NCI-H2081 (cell line): ENCODE results near the gene CCDC12.
"Not testable (repeated sequence)": the region's sequence is repeated elsewhere in the genome, so short reads cannot be mapped to it uniquely, and the experiment has no call there.

Source experiments
- DNase-seq, 2 experiments: peaks; one replicate each; lab custom pipeline; 2025; lab: John Stamatoyannopoulos, UW

Gene CCDC12

DNA sequence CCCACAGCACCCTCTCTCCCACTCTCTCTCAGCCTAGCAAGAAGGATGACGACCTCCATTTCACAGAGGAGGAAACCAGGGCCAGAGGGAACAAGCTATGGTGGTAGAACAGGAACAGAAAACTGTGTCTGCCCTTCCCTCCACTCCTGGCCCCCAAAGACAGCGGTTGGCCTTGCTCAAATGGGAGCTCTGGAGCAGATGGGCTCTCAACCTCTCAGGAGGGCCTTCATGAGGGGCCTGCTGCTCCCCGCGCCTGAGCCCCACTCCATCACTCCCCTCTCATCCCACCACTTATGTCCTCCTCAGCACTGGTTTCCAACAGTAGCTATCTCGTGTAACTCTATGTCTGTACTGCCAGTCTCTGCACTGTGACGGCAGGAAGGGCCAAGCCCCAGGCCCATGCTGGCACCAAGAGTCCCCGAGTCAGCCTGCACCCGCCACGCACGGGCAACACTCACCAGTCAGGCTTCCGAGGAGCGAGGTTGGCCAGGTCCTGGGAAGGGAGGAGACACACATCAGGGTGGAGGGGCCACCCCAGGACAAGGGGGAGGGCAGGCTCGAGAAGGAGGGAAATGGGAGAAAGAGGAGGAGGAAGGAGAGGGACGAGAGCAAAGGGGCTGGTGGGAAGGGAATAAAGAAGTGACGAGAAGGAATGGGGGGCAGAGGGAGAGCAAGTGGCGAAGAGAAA, 53.5 kb downstream of the CCDC12 start:
- DNase-seq = no peak

- no peak for DNase-seq
Measured at GRCh38 chr3:46922426-46922825, 54.1 kb downstream of the CCDC12 start.

- DNase-seq = no peak
Measured at GRCh38 chr3:46921871-46922271, 54.7 kb downstream of the CCDC12 start.

- DNase-seq = no peak
Measured at GRCh38 chr3:46921041-46921440, 55.5 kb downstream of the CCDC12 start.

DNA sequence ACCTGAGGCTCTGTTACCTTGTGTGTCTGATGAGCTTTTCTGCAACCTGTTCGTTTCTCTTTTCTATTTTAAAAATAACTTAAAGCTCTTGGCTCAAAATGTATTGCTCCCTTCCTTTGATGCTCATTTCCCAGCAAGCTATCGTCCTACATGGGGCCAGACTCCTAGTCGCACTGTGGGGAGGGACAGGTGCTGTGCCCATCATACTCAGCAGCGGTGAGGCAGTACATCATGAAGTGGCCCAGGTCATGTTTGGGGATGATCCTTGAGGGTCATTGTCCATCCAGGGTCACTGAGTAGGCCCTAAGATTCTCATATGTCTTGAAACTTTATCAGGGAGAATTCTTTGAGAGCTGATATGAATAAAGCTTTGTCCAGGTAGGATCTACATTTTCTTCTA, 57.9 kb downstream of the CCDC12 start:
- DNase-seq = no peak

DNA sequence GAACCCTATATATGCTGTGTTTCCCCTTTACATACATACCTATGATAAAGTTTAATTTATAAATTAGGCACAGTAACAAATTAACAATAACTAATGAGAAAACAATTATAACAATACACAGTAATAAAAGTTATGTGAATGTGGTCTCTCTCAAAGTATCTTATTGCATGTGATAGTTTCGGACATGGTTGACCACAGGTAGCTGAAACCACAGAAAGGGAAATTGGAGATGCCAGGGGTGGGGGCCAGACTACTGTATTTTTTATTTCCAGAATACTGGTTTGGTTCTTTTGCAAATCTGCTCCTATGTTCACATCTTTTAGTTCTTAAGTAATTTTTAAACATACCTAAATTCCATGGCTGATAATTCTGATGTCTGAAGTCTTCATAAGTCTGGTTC, 58.3 kb downstream of the CCDC12 start:
- DNase-seq = no peak

DNA sequence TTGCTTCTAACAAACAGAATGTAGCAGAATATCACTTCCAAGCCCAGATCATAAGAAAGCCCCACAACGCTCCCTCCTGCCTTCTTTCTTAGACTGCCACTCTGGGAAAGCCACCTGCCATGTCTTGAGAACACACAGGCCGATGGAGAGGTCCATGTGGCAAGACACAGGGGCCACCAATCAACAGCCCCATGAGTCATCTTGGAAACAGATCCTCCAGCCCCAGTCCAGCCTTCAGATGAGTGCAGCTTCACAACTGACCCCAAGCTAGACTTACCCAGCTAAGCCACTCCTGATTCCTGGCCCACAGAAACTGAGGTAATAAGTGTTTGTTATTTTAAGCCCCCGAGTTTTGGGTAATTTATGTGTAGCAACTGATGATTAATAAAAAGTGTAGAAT, 59.3 kb downstream of the CCDC12 start:
- DNase-seq = no peak

- no peak for DNase-seq
Measured at GRCh38 chr3:46916799-46917198, 59.7 kb downstream of the CCDC12 start.

DNA sequence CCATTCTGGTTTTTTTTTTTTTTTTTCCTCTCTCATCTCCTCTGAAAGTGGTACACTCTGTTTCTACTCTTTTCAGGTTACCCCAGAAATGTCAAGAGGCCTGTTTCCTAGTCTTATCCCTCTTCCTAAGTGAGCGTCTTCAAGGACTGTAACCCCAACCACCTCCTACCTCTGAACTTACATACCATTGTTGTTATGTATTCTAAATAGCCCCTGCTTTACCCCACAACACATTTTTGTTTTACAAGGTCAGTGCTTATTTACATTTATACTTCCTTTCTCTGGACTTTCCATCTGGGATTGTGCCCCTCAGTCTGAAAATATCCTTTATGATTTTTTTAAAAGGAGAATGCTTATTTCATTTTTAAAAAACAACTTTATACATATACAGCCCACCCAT, 60.3 kb downstream of the CCDC12 start:
- DNase-seq = no peak

- no peak for DNase-seq
Measured at GRCh38 chr3:46915297-46915822, 61.2 kb downstream of the CCDC12 start.

GRCh38 chr3:46914849-46915248, 61.7 kb downstream of the CCDC12 start:
- no peak for DNase-seq

- DNase-seq = peak; percentile 77 to 91
Measured at GRCh38 chr3:46913644-46914043, 62.9 kb downstream of the CCDC12 start.

DNA sequence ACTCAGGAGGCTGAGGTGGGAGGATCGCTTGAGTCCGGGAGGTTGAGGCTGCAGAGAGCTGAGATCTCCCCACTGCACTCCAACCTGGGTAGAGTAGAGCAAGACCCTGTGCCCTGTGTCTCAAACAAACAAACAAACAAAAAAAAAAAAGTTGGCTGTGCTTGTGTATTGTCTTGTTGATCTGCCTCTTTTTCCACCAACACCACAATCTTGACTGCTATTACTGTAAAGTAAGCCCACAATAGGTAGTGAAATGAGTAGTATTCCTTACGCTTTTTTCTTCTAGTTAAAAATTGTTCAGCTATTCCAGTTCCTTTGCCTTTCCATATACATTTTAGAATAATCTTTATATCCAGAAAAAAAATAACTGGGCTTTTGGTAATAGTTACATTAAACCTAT, 63.6 kb downstream of the CCDC12 start:
- DNase-seq = no peak

DNA sequence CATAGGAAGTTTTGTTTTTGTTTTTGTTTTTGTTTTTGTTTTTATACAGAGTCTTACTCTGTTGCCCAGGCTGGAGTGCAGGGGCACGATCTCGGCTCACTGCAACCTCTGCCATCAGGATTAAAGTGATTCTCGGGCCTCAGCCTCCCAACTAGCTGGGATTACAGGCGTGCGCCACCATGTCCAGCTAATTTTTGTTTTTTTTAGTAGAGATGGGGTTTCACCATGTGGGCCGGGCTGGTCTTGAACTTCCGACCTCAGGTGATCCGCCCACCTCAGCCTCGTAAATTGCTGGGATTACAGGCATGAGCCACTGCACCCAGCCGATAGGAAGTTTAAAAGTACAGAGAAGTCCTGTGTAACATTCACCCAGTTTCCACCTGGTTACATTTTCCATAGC, 65.6 kb downstream of the CCDC12 start:
- DNase-seq = not testable (repeated sequence)

- no peak for DNase-seq
Measured at GRCh38 chr3:46910166-46910760, 66.3 kb downstream of the CCDC12 start.

GRCh38 chr3:46909535-46910161, 66.9 kb downstream of the CCDC12 start:
- peak; percentile 69 to 77 for DNase-seq

DNA sequence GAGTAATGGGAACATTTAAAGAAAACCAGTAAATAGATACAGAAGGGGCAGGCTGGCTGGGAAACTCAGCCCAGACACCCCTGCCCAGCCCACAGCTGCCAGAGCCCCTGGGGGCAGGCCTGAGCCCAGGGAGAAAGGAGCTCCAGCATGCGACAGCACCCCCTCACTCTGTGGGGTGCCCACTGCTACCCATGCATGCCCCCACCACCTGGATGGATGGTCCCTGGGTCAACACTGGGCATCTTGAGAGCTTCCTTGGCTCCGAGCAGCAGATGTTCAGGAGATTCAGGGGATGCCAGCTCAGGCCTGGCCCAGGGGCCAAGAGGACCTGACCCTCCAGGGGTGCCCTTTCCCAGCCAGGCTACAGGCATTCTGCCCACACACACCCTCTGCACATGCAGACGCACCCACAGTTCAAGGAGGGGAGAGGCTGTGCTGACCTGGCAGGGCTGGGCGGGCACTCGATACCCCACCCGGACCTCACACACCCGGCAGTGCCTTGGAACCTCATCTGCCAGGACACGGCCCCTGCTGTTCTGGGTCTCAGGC, 67.5 kb downstream of the CCDC12 start:
- no peak for DNase-seq

DNA sequence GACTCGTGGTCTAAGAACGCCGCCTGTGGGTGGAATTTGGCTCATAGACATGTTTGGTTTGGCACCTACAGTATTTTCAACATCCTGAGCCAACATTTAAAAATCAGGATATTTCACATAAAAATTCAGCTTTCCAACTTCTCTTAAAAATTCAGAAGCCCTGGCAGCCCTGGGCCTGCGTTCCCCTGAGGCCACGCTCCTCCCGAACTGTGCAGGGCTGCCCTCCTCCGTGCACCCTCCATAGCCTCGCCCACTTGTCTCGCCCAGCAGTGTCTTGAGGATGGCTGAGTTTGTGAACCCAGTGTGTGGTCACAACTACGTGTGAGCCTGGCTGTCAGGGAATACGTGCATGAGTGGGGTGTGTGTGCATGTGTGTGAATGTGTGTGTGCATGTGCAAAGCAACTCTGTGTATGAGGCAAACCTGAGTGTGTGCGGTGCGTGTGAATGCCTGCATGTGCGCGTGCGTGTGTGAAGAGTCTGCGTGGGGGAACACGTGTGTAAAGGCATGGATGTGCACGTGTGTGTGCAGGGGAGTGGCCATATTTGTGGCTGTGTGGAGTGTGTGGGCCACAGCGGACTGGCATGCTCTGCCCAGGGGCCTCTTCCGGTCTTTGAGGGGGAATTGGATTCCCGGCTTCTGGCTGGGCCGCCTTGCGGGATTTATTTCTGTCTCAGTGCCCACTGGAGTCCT, 68.1 kb downstream of the CCDC12 start:
- DNase-seq = no peak

DNA sequence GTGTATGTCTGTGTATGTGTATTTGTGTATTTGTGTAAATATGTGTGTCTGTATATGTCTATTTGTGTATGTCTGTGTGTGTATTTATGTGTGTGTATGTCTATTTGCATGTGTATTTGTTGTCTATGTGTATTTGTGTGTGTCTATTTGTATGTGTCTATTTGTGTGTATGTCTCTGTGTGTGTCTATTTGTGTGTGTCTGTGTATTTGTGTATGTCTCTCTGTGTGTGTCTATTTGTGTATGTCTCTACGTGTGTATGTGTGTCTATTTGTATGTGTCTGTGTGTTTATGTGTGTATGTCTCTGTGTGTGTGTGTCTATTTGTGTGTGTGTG, 68.6 kb downstream of the CCDC12 start:
- DNase-seq = peak in 1 of 2 experiments; percentile 11

DNA sequence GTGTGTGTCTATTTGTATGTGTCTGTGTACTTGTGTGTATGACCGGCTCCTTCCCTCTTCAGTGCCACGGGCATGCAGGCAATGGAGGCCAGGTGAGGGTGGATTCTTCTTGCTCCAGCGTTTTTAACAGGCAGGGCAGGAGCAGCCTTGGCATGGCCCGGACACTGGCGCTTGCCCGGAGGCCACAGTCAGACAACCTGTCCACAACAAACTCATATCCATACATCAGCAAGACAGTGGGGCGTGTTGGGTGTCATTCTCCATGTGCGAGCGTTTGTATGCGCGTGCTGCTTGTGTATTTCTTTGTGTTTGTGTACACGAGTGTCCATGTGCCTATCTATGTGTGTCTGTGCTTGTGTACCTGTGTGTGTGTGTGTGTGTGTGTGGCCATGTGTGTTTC, 69.3 kb downstream of the CCDC12 start:
- DNase-seq = no peak

- DNase-seq = no peak
Measured at GRCh38 chr3:46906471-46907058, 70.0 kb downstream of the CCDC12 start.
